Measurements from ENCODE around the gene COPS3.

- TF ChIP-seq EZH2 (IDR thresholded peaks at IDR 0.05; ENCODE audit: borderline replicate concordance, low read depth, low read length) (no peak), JUND (IDR thresholded peaks at IDR 0.05; ENCODE audit: borderline replicate concordance, low read depth, low read length) (no peak), JUND (tag; IDR thresholded peaks at IDR 0.05; ENCODE audit: borderline replicate concordance, low read depth, low read length) (no peak), THRAP3 (IDR thresholded peaks at IDR 0.05; ENCODE audit: borderline replicate concordance) (no peak), ZC3H8 (IDR thresholded peaks at IDR 0.05) (no peak), TBP (optimal IDR thresholded peaks at IDR 0.05; ENCODE audit: low read depth, low read length) (no peak), KDM1A (IDR thresholded peaks at IDR 0.05) (no peak), SRSF9 (IDR thresholded peaks at IDR 0.05; ENCODE audit: borderline replicate concordance, low read depth, low read length) (no peak), ZFX (CRISPR knock-in tag; IDR thresholded peaks at IDR 0.05) (no peak), VEZF1 (CRISPR knock-in tag; IDR thresholded peaks at IDR 0.05) (no peak), CTCF (IDR thresholded peaks at IDR 0.05 in 2 of 3, conservative IDR thresholded peaks at IDR 0.05 in 1 of 3; ENCODE audit: insufficient read depth in 2 of 3, low read depth in 1 of 3, low read length in 3 of 3) (no peak), PCBP1 (IDR thresholded peaks at IDR 0.05; ENCODE audit: low read depth, low read length, poor library complexity, severe bottlenecking) (no peak)
Observed at GRCh38 chr17:17228521-17229279, 52.3 kb downstream of the COPS3 start.

Measured in K562 (cell line).